HepG2 (cell line): ENCODE results near the gene ZFP36L2. TPM values are rescaled to one million over a fixed set of nuclear protein-coding genes. Genes with fewer than 3 reads are reported as not detected.

Source experiments
- DPF2 ChIP-seq: sonication (generic); formaldehyde crosslinking; IDR thresholded peaks from 2 replicates; pipeline ENCODE4 v1.4.0; 2020; ENCODE audit warnings: mild to moderate bottlenecking, low read depth, missing genetic modification reagents, borderline replicate concordance
- MAFG ChIP-seq: sonication (generic); formaldehyde crosslinking; IDR thresholded peaks from 2 replicates; pipeline ENCODE4 v1.5.1; 2020; ENCODE audit warnings: mild to moderate bottlenecking, missing genetic modification reagents
- REPIN1 ChIP-seq: sonication (generic); formaldehyde crosslinking; IDR thresholded peaks from 2 replicates; pipeline ENCODE4 v1.8.0; 2022; ENCODE audit warnings: missing genetic modification reagents, low read depth, mild to moderate bottlenecking, borderline replicate concordance
- RXRB ChIP-seq: IDR thresholded peaks from 2 replicates; pipeline ENCODE4 v1.6.1; 2016; ENCODE audit warnings: borderline replicate concordance, missing genetic modification reagents, missing compliant biosample characterization
- TAF15 ChIP-seq: fragments of 200-400 bp; formaldehyde crosslinking; IDR thresholded peaks from one replicate; pipeline ENCODE4 v1.6.1; 2018; ENCODE audit warnings: mild to moderate bottlenecking, low read depth, low read length; ENCODE audit not compliant: poor library complexity, severe bottlenecking
- TOE1 ChIP-seq: sonication (generic); formaldehyde crosslinking; IDR thresholded peaks from 2 replicates; pipeline ENCODE4 v1.4.0; 2020; ENCODE audit warnings: mild to moderate bottlenecking, missing genetic modification reagents
- WIZ ChIP-seq: sonication (generic); formaldehyde crosslinking; IDR thresholded peaks from 2 replicates; pipeline ENCODE4 v1.5.1; 2020; ENCODE audit warnings: mild to moderate bottlenecking, missing genetic modification reagents
- ZBTB4 ChIP-seq: sonication (generic); formaldehyde crosslinking; IDR thresholded peaks from 2 replicates; pipeline ENCODE4 v1.4.0; 2020; ENCODE audit warnings: missing genetic modification reagents, mild to moderate bottlenecking, borderline replicate concordance
- ZC3H13 ChIP-seq: sonication (generic); formaldehyde crosslinking; IDR thresholded peaks from 2 replicates; pipeline ENCODE4 v1.8.1; 2023; ENCODE audit warnings: mild to moderate bottlenecking, missing genetic modification reagents, moderate library complexity
- ZNF143 ChIP-seq: sonication (generic); formaldehyde crosslinking; IDR thresholded peaks from 2 replicates; pipeline ENCODE4 v1.4.0; 2020; ENCODE audit warnings: missing genetic modification reagents
- polyA plus RNA-seq, 8 experiments: library from polyadenylated mRNA; depleted of rRNA in 3 of 8; stranded (reverse) in 7 of 8; unstranded in 1 of 8; fragments of >200 nt; fragmentation: Illumina TruSeq in 4 of 8; extraction: Trizol in 4 of 8; gene quantifications; 2 replicates each; pipeline versions ENCODE4 v1.2.1 to v1.2.3, GENCODE V29; 2011 to 2016; ENCODE audit warnings: low read depth in 4 of 8, missing spikeins in 1 of 8, mixed read lengths in 1 of 8; ENCODE audit not compliant: insufficient read depth in 1 of 8
- total RNA-seq, 5 experiments: library from RNA; depleted of rRNA; stranded (reverse); fragments of >200 nt; fragmentation: Illumina TruSeq; extraction: Trizol; gene quantifications; 2 replicates each; pipeline ENCODE4 v1.2.3, GENCODE V29; 2016; ENCODE audit warnings: low read depth in 1 of 5
- TF ChIP-seq, protein P1 (sequence below): sonication (generic); formaldehyde crosslinking; IDR thresholded peaks from 2 replicates; pipeline ENCODE4 v1.5.0; 2020; ENCODE audit warnings: mild to moderate bottlenecking, missing genetic modification reagents, borderline replicate concordance
- TF ChIP-seq, protein P2 (sequence below): sonication (generic); formaldehyde crosslinking; IDR thresholded peaks from 2 replicates; pipeline ENCODE4 v1.4.0; 2020; ENCODE audit warnings: missing genetic modification reagents, mild to moderate bottlenecking, borderline replicate concordance

ZFP36L2 gene
- total and polyA plus RNA-seq, 2 of the 13 experiments (the other 11 are each of a cell fraction or from before 2014, with no cell fraction given): 11.2 to 21.8 TPM

DNA sequence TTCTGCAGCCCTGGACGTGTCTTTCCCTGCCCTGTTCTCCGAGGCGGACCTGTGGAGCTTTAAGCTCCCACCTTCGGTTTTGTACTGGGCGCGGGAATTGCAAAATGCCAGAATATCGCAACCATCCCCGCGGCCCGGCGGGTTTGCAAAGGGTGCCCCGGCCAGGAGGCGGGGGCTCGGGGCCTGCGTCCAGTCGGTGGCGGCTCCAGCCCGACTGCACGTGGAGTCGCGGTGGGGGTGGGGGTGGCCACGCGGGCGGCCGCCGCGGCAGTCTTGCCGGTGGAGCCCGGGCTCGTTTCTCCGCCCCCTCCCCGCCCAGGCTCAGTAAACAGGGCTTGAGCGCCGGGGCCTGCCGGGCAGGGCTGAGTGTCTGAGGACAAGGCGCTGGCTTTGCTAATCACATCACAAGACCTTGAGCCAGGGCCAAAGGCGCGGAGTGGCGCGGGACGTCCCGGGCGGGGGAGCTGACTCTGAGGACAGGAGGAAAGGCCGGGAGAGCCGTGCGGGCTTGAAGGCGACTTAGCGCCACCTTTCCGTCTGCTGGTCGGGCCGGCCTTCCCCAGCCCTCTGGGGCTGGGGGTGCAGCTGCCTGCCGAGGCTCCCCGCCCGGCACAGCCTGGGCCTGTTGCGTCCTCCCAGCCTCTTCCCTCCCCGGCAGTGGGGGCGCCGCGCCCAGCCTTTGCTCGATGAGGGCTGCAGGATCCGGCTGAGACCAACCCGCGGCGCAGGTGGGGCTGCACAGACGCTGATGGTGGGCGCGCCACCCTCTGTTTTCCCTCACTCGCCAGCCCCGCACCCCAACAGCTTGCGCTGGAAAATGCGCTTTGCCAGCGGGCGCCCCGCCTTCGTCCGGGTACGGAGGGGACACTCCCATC, 786 bp upstream of the ZFP36L2 start (continued):
- TF ChIP-seq ZNF143 (CRISPR knock-in tag) (no peak; the same call in 1 of the 2 replicates), RXRB (CRISPR knock-in tag) (0 out of 2 replicates have a peak, but pooled peaks have one; percentile 57), REPIN1 (CRISPR knock-in tag) (peak; percentile 68), DPF2 (CRISPR knock-in tag) (no peak), TAF15 (no peak), ZC3H13 (peak; percentile 95; the same call in 1 of the 2 replicates), MAFG (no peak), ZBTB4 (CRISPR knock-in tag) (peak; percentile 5; the same call in 1 of the 2 replicates), TOE1 (no peak; the same call in none of the 2 replicates), WIZ (0 out of 2 replicates have a peak, but pooled peaks have one; percentile 22)
- TF ChIP-seq, protein P1, sequence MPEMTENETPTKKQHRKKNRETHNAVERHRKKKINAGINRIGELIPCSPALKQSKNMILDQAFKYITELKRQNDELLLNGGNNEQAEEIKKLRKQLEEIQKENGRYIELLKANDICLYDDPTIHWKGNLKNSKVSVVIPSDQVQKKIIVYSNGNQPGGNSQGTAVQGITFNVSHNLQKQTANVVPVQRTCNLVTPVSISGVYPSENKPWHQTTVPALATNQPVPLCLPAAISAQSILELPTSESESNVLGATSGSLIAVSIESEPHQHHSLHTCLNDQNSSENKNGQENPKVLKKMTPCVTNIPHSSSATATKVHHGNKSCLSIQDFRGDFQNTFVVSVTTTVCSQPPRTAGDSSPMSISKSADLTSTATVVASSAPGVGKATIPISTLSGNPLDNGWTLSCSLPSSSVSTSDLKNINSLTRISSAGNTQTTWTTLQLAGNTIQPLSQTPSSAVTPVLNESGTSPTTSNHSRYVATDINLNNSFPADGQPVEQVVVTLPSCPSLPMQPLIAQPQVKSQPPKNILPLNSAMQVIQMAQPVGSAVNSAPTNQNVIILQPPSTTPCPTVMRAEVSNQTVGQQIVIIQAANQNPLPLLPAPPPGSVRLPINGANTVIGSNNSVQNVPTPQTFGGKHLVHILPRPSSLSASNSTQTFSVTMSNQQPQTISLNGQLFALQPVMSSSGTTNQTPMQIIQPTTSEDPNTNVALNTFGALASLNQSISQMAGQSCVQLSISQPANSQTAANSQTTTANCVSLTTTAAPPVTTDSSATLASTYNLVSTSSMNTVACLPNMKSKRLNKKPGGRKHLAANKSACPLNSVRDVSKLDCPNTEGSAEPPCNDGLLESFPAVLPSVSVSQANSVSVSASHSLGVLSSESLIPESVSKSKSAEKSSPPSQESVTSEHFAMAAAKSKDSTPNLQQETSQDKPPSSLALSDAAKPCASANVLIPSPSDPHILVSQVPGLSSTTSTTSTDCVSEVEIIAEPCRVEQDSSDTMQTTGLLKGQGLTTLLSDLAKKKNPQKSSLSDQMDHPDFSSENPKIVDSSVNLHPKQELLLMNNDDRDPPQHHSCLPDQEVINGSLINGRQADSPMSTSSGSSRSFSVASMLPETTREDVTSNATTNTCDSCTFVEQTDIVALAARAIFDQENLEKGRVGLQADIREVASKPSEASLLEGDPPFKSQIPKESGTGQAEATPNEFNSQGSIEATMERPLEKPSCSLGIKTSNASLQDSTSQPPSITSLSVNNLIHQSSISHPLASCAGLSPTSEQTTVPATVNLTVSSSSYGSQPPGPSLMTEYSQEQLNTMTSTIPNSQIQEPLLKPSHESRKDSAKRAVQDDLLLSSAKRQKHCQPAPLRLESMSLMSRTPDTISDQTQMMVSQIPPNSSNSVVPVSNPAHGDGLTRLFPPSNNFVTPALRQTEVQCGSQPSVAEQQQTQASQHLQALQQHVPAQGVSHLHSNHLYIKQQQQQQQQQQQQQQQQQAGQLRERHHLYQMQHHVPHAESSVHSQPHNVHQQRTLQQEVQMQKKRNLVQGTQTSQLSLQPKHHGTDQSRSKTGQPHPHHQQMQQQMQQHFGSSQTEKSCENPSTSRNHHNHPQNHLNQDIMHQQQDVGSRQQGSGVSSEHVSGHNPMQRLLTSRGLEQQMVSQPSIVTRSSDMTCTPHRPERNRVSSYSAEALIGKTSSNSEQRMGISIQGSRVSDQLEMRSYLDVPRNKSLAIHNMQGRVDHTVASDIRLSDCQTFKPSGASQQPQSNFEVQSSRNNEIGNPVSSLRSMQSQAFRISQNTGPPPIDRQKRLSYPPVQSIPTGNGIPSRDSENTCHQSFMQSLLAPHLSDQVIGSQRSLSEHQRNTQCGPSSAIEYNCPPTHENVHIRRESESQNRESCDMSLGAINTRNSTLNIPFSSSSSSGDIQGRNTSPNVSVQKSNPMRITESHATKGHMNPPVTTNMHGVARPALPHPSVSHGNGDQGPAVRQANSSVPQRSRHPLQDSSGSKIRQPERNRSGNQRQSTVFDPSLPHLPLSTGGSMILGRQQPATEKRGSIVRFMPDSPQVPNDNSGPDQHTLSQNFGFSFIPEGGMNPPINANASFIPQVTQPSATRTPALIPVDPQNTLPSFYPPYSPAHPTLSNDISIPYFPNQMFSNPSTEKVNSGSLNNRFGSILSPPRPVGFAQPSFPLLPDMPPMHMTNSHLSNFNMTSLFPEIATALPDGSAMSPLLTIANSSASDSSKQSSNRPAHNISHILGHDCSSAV (CRISPR knock-in tag): no peak
- TF ChIP-seq, protein P2, sequence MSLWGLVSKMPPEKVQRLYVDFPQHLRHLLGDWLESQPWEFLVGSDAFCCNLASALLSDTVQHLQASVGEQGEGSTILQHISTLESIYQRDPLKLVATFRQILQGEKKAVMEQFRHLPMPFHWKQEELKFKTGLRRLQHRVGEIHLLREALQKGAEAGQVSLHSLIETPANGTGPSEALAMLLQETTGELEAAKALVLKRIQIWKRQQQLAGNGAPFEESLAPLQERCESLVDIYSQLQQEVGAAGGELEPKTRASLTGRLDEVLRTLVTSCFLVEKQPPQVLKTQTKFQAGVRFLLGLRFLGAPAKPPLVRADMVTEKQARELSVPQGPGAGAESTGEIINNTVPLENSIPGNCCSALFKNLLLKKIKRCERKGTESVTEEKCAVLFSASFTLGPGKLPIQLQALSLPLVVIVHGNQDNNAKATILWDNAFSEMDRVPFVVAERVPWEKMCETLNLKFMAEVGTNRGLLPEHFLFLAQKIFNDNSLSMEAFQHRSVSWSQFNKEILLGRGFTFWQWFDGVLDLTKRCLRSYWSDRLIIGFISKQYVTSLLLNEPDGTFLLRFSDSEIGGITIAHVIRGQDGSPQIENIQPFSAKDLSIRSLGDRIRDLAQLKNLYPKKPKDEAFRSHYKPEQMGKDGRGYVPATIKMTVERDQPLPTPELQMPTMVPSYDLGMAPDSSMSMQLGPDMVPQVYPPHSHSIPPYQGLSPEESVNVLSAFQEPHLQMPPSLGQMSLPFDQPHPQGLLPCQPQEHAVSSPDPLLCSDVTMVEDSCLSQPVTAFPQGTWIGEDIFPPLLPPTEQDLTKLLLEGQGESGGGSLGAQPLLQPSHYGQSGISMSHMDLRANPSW (CRISPR knock-in tag): no peak; the same call in 1 of the 2 replicates
